SK-N-MC (cell line): ENCODE data around the gene PCNX2.

Experiments
- EZH2 ChIP-seq: fragments of 200-600 bp; sonication (generic); IDR thresholded peaks from one replicate; pipeline ENCODE4 v1.6.1; 2017; ENCODE audit warnings: antibody characterized with exemption
- POLR2AphosphoS5 ChIP-seq: IDR thresholded peaks from 2 replicates; pipeline ENCODE4 v1.6.1; 2012; ENCODE audit warnings: mild to moderate bottlenecking, low read depth, low read length, borderline replicate concordance

DNA sequence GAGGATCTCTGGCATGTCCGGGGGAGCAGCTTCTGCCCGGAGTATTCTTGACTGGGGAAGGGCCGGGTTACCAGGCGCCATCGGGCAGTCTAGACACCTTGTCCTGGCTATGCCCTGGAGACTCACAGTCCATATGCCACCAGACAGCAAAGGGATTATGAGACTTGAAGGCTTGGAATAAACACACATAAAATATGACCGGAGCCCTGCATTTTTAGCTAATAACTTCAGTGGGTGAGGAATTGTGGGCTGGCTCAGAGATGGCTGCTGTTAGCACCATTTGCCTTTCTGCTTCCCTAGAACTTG lies 329.7 kb downstream of the PCNX2 start:
- TF ChIP-seq EZH2: no peak
- no peak for TF ChIP-seq POLR2AphosphoS5
